Measurements from ENCODE around the gene CDCA7. TPM values are rescaled to one million over a fixed set of nuclear protein-coding genes. Genes with fewer than 3 reads are reported as not detected.
"Not testable (repeated sequence)": the region's sequence is repeated elsewhere in the genome, so short reads cannot be mapped to it uniquely, and the experiment has no call there.

The CDCA7 gene
- total RNA-seq, 1 donor from 2014 or later, result 14.5 TPM

- ATAC-seq, result no peak
Measured at GRCh38 chr2:173359231-173359630, 4.6 kb downstream of the CDCA7 start.

GRCh38 chr2:173370198-173370597 lies 15.5 kb downstream of the CDCA7 start:
- ATAC-seq, result no peak

DNA sequence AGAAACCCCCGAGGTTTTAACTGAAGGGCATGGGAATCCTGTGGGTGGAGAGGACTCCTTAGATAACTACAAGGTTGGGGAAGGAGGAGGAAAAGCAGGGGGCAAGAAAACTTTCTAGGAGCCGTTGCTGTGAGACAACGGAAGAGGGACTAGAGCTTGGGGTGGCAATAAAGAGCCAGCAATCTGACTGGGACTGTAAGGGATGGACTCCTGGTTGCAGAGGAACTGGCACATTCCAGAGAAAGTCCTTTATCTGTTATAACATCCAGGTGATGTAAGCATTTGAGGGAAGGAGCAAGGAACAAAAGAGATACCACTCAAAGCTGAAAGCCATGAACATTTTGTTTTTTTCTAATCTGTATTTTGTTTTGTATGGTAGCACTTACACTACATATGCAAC lies 16.4 kb downstream of the CDCA7 start:
- ATAC-seq, result no peak

- no peak for ATAC-seq
Measured at GRCh38 chr2:173373290-173373689, 18.6 kb downstream of the CDCA7 start.

DNA sequence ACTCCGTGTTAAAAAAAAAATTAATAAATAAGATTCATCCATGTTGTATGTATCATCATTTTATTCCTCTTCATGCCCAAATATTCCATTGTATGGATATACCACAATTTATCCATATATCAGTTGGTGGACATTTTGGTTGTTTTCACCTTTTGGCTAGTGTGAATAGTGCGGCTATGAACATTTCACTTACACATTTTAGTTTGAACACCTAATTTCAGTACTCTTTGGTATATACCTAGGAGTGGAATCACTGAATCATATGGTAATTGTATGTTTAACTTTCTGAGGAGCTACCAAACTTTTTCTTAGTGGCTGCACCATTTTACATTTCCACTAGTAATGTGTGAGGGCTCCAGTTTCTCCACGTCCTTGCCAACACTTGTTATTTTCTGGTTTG lies 20.0 kb downstream of the CDCA7 start:
- ATAC-seq, result no peak

DNA sequence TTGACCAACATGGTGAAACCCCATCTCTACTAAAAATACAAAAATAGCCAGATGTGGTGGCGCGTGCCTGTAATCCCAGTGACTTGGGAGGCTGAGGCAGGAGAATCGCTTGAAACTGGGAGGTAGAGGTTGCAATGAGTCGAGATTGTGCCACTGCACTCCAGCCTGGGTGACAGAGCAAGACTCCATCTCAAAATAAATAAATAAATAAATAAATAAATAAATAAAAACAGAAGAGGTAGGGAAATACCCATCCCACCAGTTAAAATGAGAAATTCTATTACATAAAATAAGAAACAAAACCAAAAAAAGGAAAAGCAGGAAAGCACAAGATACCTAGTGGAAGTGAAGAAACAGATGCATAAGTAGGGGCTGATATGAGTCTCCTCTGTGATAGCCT lies 30.9 kb downstream of the CDCA7 start:
- ATAC-seq, result not testable (repeated sequence)

- ATAC-seq, result no peak
Measured at GRCh38 chr2:173386021-173386737, 31.5 kb downstream of the CDCA7 start.

- no peak for ATAC-seq
Measured at GRCh38 chr2:173386738-173387065, 32.0 kb downstream of the CDCA7 start.

GRCh38 chr2:173387079-173387478 lies 32.4 kb downstream of the CDCA7 start:
- ATAC-seq, result no peak

DNA sequence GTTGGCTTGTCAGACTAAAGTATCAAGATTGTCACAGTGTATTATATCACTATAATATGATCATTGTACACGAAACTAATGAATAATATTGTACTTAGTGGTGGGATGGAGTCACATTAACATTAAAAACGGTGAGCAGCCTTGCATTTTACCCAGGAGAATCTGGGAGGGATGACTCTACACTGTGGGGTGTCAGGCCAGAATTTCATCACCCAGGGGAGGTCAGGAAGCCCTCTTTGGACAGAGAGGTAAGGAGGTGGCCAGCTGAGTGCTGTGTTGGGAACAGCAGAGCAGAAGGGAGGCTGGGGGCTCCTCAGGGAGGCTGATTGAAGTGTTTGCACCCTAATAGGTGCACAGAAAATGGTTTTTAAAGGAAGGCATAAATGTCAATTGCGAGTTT lies 33.0 kb downstream of the CDCA7 start:
- no peak for ATAC-seq

DNA sequence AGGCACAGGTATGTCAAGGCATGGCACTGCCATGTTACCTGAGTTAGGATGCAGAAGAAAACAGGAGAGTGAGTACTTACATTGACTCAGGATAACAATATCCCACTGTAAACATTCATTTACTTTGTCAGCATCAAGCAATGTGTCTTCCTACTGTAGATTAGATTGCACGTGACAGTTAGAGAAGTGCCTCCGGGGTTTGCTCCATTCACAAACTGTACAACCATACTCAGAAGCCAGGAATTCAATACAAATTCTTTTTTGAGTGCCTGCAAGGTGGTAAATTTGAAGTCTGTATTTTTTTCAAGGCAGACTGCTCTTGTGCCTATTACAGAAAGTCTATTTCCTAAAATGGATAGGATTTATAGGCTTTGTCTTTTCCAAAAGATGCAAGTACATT lies 34.1 kb downstream of the CDCA7 start:
- no peak for ATAC-seq

DNA sequence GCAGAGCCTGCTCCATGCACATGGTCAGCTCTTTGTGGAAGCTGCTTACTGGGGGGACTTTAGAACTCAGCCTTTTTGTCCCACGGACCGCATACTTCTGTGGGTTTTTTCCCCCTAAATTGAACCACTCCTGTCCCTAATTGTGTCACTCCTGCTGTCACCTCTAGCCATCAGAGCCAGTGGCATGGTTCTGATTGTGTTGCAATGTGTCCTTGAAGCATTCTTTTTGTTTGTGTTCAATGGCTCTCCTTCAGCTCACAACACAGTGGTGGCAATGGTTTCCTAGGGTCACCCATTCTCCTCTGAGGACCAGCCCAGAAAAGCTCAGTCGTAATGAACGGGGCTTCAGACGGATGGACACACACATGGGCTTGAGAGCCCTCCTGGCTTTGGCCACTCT lies 35.4 kb downstream of the CDCA7 start:
- ATAC-seq, result no peak

- no peak for ATAC-seq
Measured at GRCh38 chr2:173392731-173393130, 38.1 kb downstream of the CDCA7 start.

- ATAC-seq, result no peak
Measured at GRCh38 chr2:173393186-173393585, 38.5 kb downstream of the CDCA7 start.

DNA sequence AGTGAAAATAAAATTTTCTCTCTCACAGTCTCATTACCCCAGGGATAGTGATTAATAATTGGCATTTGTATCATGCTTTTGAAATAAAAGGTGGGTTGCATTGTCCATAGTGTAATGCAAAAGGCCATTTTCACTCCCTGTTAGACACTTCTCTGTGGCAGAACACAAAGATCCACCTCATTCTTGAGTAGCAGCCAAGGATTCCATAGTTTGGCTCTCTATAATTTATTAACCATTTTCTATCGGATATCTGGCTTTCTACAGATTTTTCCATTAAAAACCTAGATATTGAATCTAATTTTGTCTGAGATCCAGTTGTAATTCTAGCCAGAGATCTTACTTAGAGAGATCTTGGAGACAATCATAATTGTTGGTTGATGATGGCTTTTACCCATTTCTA lies 39.0 kb downstream of the CDCA7 start:
- ATAC-seq, result no peak

GRCh38 chr2:173394091-173394974 lies 39.7 kb downstream of the CDCA7 start:
- ATAC-seq, result no peak

GRCh38 chr2:173395567-173396351 lies 41.1 kb downstream of the CDCA7 start:
- no peak for ATAC-seq

DNA sequence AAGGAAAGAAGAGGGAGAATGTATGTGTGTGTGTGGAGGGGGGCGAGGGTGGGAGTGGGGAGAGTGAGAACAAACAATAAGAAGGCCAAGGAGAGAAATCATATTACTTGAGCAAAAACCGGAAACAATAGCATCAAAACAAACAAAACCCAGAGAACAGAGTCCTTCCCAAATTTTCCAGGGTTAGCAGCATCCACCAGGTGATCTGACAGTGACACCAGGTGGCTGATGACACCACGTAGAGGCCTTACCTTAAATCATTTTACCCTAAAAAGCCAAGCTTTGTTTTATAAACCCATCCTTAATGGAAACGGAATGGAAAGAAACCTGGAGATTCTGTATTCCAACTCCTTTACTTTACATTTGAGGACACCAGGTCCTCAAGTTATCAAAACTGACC lies 42.9 kb downstream of the CDCA7 start:
- ATAC-seq, result no peak

DNA sequence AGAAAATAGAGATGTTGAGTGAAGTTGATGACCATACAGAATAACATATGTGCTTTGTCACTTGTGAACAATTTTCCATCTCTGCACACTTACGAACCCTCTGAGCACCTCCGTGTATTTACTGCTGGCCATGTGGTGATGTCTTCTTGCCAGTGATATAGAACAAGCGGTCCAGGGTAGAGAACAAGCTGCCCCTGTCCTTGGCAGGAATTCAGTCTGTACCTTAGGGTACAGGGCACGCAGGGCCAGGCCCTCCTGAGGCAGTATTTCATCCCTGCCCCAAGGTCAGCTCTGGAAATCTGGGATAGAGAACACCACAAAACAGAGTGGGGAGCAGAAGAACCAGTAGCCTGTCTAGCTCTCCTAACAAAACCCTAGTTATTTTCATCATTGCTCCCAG lies 44.6 kb downstream of the CDCA7 start:
- no peak for ATAC-seq

- ATAC-seq, result no peak
Measured at GRCh38 chr2:173400760-173401159, 46.1 kb downstream of the CDCA7 start.

DNA sequence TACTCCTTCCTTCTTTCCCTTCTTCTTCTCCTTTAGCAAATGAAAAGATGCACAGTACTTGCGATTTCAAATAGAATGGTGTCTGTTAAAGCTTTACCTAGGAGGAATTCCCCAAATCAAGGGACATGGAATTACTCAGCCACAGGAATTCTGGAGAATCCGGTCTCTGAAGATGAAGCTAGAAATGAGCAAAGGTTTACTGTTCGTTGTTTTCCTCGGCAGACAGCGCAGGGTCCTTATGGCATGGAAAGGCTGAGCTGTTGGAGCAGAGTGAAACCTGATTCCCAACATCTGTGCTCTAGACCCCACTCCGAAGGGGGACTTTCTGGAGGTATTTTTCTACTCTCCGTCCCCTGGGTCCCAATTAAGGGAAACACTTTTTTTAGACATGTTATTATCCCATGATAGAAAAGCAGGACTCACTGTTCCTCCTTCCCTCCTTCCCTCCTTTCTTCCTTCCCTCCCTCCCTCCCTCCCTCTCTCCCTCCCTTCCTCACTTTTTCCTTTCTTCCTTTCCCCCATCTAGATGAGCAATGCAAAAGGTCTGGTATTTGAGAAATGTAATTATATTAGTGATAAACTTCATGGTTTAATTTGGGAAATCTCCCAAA lies 47.1 kb downstream of the CDCA7 start:
- no peak for ATAC-seq

DNA sequence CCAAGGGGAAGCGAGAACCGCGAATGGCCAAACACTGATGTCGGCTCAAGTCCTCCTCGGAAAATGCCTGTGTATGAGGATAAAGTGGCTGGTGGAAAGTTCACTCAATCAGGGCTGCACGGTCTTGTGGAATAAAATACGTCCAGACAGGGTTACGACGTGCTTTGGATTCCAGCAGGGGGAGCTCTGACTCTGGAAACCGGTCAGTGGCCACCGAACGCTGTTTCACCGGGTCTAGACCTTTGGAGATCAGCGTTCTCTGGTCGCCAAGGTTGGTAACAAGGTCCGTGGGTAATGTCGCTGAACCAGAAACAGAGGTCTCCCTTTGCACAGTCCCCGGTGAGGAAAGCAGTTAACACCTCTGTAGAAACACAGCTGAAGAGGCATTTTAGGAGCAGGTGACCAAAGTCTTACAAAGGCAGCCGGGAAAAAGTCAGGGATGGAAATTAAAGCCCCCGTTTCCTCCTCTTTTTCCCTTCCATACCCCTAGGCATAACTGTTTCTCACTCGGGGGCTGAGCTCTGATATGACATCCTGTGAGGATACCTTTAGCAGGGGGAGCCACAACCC lies 47.8 kb downstream of the CDCA7 start:
- peak; percentile 87 for ATAC-seq

Measured in esophagus mucosa (tissue), 1 donor.